ENCODE data around the gene RXRA.

RXRA gene

DNA sequence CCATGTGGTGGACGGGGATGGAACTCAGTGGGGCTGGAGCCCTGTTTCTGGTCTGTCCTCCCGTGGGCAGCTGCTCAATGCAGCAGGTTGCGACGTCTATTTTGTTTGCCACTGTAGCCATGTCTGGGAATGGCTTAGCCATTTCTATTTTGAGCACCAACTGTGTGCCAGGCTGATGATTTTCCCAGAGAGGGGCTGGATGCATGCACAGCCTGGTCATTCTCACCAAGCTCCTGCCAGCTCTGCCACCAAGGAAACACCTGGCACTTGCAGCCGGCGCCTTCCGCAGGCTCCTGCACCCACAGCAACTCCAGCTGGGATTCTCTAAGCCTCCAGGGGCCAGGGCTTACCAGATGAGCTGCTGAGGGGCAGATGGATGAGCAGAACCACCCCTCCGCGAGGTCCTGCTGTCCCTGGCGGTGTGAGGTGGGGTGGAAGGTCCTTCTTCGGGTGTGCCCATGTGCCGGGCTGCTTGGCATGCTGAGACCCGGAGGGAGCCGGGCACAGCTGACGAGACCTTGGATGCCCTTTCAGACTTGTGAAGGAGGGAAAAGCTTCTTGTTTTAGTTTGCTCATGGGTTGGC lies 151.2 kb downstream of the RXRA start:
- DNase-seq = no peak

GRCh38 chr9:134477927-134478326 lies 151.7 kb downstream of the RXRA start:
- no peak for DNase-seq

- no peak for DNase-seq
These were observed 155.5 kb downstream of the RXRA start for GRCh38 chr9:134481762-134482161.

DNA sequence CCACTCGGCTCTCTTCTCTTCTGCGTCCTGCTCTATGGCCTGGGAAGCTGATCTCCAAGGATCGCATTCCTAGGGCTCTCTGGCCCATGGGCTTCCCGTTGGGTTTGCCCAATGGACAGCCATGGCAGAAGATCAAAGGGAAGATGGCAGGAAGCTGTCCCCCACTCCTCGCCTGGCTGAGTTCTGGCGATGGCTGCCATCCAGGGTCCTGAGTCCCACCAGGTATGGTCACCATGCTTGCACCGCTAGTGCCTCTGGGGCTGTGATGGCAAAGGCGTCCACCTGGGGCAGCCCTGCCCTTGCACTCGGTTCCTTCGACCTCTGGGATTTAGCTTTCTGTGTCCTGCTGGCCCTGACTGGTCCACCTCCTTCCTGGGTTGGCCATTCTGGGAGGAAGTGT lies 156.0 kb downstream of the RXRA start:
- no peak for DNase-seq

- DNase-seq = no peak
These were observed 157.3 kb downstream of the RXRA start for GRCh38 chr9:134483361-134484184.

GRCh38 chr9:134484479-134484878 lies 158.2 kb downstream of the RXRA start:
- DNase-seq = no peak

DNA sequence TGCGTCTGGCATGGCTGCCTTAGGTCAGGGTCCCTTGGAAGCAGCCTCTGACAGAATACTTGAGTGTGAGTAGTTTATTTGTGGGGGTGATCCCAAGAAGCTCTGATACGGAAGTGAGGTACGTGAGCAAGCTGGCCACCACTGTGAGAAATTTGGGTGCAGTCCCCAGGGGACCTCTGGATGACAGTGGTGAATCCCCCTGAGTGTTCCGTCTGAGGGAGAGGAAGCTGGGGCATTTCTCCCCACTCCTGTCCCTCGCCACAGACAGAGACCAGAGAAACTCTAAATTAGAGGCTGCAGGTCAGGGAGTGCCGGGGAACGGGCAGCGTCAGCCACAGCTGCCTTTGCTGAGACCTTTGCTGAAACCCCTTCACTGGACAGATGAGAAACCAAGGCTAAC lies 159.4 kb downstream of the RXRA start:
- no peak for DNase-seq

DNA sequence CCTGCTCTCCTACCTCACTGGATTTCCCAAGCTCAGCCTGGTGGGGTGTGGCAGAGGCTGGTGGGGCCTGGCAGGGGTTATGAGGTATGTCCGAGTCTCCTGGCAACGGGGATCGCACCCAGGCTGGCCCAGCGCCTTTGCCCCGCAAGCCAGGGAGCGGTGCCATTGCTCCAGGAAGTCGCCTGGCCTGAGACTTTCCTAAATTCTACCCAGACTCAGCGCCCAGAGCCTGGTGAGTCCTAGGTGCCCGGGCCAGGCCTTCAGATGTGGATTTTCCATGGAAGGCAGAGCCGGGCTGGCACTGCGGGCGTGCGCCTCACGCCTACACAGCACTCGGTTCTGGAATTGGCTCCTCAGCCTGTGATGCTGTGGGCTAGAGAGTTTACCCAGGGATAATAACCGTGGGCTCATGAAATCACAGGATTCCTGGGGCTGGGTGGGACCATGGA lies 159.9 kb downstream of the RXRA start:
- DNase-seq = no peak

DNA sequence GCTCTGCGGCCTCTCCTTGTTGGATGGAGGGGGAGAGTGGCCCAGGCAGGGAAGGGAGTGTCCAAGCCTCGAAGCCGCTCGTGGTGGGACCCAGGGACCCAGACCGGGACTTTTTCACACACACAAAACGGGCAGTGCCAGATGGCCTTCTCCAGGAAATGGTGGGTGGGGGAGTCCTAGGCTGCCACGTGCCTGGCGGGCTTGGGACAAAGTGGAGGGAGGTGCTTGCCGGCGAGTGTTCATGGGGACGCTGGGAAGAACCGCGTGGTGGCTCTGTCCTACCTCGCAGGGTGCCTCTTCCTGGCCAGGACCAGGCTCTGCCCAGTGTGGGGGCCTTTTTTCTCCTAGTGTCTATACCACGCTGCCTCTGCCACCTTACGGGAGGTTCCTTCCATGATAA lies 160.3 kb downstream of the RXRA start:
- DNase-seq = no peak
